T47D (cell line): ENCODE results near the gene EFCAB7.
"Not testable (repeated sequence)": the region's sequence is repeated elsewhere in the genome, so short reads cannot be mapped to it uniquely, and the experiment has no call there.

Experiments
- DNase-seq, 2 experiments: peaks; one replicate each; pipeline versions ENCODE4 v3.0.0 to v3.0.0-alpha.2; 2011 to 2012; ENCODE audit warnings: low read depth in 1 of 2, low spot score in 1 of 2
- JUND ChIP-seq: IDR thresholded peaks from 2 replicates; pipeline ENCODE4 v1.6.1; 2012; ENCODE audit warnings: low read depth
- in situ Hi-C: cut with HindIII; loops from 2 replicates; pipeline ENCODE4 v1.10.0; 2016; ENCODE audit warnings: low sequenced_read_pairs, low pct_unique_long_range_greater_than_20kb

EFCAB7 gene

DNA sequence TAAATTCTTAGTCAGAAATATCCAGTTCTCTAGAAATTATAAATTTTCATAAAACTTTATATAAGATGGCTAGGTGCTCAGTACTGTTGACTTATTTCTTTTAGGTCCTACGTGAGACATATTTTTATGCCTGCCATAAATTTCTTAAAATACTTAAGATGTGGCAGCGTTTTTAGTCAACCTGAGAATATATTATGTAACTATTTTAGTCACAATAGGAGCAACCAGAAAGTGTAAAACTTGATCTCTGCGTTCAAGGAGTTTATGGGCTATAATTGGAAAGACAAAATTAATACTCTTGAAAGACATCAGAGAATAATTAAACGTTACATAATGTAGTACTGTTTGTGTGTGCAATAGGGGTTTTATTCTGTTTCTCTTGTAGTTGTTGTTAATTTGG is 45.7 kb downstream of the EFCAB7 start:
- DNase-seq = no peak
- no peak for TF ChIP-seq JUND
- in situ Hi-C loops = no loop called here

DNA sequence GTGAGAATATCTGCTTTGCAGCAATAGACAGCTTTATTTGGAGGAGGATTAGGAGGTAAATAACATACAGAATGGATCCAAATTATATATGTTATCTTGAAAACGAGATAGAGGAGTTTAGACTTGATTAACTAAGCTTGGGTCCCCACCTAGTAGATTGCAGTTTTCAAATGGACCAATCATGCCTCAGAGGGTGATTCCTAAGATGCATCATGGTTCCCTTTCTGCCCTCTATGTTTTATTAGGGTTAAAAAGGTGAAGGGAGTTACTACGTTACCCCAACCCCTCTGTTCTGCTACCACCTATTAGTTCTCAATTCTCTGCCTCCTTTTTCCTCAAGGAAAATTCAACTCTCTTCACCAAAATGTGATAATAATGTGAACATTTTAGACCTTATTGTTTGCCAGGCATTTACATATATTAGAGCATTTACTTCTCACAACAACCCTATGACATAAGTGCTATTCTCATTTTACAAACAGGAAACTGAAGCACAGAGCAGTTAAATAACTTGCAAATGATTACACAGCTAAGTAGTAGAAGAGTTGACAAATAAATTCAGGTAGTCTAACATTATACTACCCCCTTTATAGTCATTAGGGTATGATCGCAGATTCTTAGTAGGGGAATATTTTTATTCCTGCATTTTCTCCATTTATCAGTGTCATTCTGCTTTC is 46.5 kb downstream of the EFCAB7 start:
- no peak for DNase-seq
- in situ Hi-C loops = no loop called here
- no peak for TF ChIP-seq JUND

DNA sequence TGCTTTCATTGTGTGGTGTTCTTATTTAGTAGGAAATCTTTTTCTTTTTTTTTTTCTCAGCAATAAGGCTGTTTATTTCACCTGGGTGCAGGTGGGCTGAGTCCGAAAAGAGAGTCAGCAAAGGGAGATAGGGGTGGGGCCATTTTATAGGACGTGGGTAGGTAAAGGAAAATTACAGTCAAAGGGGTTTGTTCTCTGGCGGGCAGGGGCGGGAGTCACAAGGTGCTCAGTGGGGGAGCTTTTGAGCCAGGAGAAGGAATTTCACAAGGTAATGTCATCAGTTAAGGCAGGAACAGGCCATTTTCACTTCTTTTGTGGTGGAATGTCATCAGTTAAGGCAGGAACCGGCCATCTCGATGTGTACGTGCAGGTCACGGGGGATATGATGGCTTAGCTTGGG is 49.4 kb downstream of the EFCAB7 start:
- DNase-seq, in situ Hi-C loops: not testable (repeated sequence)

- DNase-seq, in situ Hi-C loops: not testable (repeated sequence)
Observed at GRCh38 chr1:63574203-63574796, 51.0 kb downstream of the EFCAB7 start.

GRCh38 chr1:63575340-63575826 is 52.1 kb downstream of the EFCAB7 start:
- in situ Hi-C loops = no loop called here
- peak in 1 of 2 experiments; percentile 52 for DNase-seq
- TF ChIP-seq JUND = no peak

GRCh38 chr1:63586326-63586725 is 63.0 kb downstream of the EFCAB7 start:
- in situ Hi-C loops, DNase-seq: not testable (repeated sequence)

DNA sequence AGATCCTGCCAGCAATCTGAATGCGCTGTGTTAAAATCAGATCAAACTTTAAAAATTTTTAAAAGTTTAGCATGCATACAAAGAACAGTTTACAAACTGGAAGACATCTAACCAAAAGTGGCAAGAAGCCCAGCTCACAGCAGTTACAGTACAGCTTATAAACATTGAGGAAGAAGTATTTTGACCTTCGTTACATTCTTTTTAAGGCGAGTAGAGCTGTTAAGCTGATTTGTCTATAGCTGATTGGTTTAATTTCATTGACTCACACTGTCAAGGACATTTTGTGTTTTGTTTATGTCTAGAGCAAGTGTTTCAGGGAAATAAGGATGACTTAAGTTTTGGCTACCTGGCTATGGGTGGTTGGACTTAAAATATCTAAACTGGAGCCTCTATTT is 66.8 kb downstream of the EFCAB7 start:
- TF ChIP-seq JUND = no peak
- in situ Hi-C loops = no loop called here
- DNase-seq = no peak

DNA sequence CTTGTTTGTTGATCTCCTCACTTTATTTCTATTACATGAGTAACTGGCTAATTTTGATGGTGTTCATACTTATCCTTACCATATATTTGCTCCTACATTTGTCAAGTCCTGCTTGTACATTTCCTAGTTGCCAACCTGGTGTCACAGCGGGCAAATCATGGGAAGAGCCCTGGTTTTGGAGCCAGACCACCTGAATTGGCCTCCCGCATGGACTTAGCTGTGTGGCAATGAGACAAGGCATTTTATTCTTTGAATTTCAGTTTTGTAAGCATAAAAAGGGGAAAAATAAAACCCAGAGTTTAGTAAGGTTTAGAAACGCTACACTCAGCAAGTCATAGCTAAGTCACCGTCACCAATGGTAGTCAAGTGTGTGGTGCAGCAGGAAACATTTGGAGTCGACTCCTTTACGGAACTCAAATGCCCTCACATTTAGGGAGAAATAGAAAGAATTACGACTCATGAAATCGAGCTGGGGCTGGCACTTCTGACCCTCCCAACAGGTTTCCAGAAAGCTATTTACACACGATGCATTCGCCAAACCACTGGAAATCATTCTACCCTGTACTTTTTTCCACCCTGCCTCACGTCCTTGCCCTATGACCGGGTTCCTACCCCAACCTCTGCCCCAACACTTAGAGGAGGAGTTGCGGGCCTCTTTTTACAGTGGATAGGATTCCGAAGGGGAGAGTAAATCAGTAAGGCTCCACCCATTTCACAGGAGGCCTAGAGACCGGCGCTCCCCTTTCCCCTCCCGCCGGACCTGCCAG is 69.4 kb downstream of the EFCAB7 start:
- in situ Hi-C loops = no loop called here
- DNase-seq = peak in 1 of 2 experiments; percentile 47
- no peak for TF ChIP-seq JUND

DNA sequence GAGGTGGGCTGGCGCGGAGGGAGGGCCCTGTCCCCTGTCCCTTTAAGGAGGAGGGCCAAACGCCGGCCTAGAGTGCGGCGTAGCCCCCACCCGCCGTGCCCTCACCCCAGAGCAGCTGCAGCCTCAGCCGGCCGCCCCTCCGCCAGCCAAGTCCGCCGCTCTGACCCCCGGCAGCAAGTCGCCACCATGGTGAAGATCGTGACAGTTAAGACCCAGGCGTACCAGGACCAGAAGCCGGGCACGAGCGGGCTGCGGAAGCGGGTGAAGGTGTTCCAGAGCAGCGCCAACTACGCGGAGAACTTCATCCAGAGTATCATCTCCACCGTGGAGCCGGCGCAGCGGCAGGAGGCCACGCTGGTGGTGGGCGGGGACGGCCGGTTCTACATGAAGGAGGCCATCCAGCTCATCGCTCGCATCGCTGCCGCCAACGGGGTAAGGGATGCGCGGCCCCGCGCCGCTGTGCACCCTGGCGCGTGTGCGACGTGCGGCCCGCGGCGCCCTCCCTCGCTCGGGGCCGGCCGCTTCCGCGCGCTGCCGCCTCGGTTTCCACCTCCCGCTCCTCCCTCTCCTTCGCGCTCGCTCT is 70.1 kb downstream of the EFCAB7 start, which contains the start of gene PGM1:
Gene PGM1, plus strand, starts transcription at position 109 of the 583 bp plus-strand sequence. Its CDS starts 78 bp downstream, at position 187.
- in situ Hi-C loops = no loop called here
- no peak for TF ChIP-seq JUND
- DNase-seq = peak; percentile 16 to 60

- TF ChIP-seq JUND = no peak
- in situ Hi-C loops = no loop called here
- peak; percentile 13 to 67 for DNase-seq
Observed at GRCh38 chr1:63593886-63594605, 70.7 kb downstream of the EFCAB7 start.

DNA sequence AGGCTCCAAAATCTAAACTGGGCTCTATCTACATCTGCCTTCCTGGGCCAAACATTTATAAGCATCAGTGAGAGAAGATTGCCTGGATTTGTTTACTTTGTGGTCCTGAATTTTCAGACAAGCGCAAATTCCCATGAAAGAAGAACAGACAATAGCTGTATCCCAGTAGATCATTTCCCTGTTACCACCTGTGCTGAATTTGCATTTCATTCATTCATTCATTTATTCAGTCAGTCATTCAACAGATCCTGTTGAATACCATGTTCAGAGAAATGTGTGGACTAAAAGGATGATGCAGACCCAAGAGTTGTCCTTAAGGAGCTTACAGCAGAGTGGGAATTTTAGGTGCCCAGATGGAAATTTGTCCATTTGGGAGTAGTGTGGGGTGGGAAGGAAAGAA is 72.1 kb downstream of the EFCAB7 start:
- DNase-seq = no peak
- TF ChIP-seq JUND = no peak
- in situ Hi-C loops = no loop called here

DNA sequence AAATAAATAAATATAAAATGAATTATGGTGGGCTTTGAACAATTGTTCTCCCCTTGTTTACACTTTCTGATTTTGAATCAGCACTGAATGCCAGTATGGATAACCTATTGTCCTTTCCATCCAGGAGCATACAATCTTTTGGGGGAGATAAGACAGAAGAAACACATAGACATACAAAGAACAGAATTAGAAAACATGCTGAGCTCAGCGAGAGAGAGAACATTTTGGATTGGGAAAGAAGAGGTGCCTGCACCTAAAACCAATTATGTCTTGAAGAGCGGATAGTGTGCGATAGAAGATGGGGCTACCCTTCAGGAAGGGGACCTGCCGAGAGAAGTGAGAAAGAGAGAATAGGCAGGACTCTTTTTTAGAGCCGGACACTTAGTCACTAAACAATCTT is 76.5 kb downstream of the EFCAB7 start:
- in situ Hi-C loops = no loop called here
- DNase-seq = no peak
- no peak for TF ChIP-seq JUND
